Transverse colon (tissue), 4 donors: ENCODE results near the gene OLFML1. TPM values are rescaled to one million over a fixed set of nuclear protein-coding genes. Genes with fewer than 3 reads are reported as not detected.
A peak's percentile ranks its signal among the peaks of the same experiment; 100 is the strongest.

Experiments used
- DNase-seq: peaks from one replicate; pipeline ENCODE4 v3.0.0-alpha.2; 2019
- H3K27ac ChIP-seq, 4 donors: fragments of 200-600 bp; sonication (generic); 2 replicates each; pipeline ENCODE4 v1.5.1; 2016 to 2018; ENCODE audit warnings: inconsistent platforms in 4 of 4
- H3K27me3 ChIP-seq: fragments of 200-600 bp; sonication (generic); 2 replicates; pipeline ENCODE4 v1.5.1; 2017; ENCODE audit warnings: inconsistent platforms
- H3K36me3 ChIP-seq, 4 donors: fragments of 200-600 bp; sonication (generic); 2 replicates each; pipeline ENCODE4 v1.5.1; 2017 to 2019; ENCODE audit warnings: inconsistent platforms in 4 of 4
- H3K4me1 ChIP-seq, 4 donors: fragments of 200-600 bp; sonication (generic); 2 replicates each; pipeline ENCODE4 v1.5.1; 2017 to 2020; ENCODE audit warnings: inconsistent platforms in 4 of 4
- H3K4me3 ChIP-seq, 4 donors: fragments of 200-600 bp; sonication (generic); 1 replicate in 1 of 4; 2 replicates in 3 of 4; pipeline versions ENCODE4 v1.5.1 to v1.6.1; 2017 to 2019; ENCODE audit warnings: inconsistent platforms in 4 of 4
- H3K9me3 ChIP-seq, 2 donors: fragments of 200-600 bp; sonication (generic); 2 replicates each; pipeline ENCODE4 v1.5.1; 2017 to 2019; ENCODE audit warnings: inconsistent platforms in 2 of 2
- EP300 ChIP-seq: sonication (generic); formaldehyde crosslinking; IDR thresholded peaks from one replicate; pipeline ENCODE4 v1.6.1; 2017; ENCODE audit warnings: antibody characterized with exemption, low read depth
- POLR2A ChIP-seq: fragments of 450-650 bp; IDR thresholded peaks from one replicate; pipeline ENCODE4 v1.6.1; 2016; ENCODE audit warnings: antibody characterized with exemption, mild to moderate bottlenecking, moderate library complexity
- POLR2AphosphoS5 ChIP-seq, 3 donors: sonication (generic); formaldehyde crosslinking; IDR thresholded peaks; one replicate each; pipeline ENCODE4 v1.6.1; 2016; ENCODE audit warnings: antibody characterized with exemption in 3 of 3
- WGBS, 2 donors: methylation state at CpG; one replicate each; pipeline ENCODE4 v1.1.5; 2018; ENCODE audit warnings: low coverage in 1 of 2; 5-methylcytosine and 5-hydroxymethylcytosine counted together
- in situ Hi-C, 4 donors: fragments of 200-750 bp; cut with MboI; loops; one replicate each; pipeline versions ENCODE4 v1.15.0 to v1.15.1; 2017; ENCODE audit warnings: low sequenced_read_pairs in 3 of 4, low pct_ligation_motif_present in 1 of 4, low pct_unique_long_range_greater_than_20kb in 1 of 4
- intact Hi-C: fragments of 100-400 bp; cut with DNase I; formaldehyde crosslinking; loops from one replicate; pipeline ENCODE4 v1.15.1; 2023; ENCODE audit warnings: low total_unique reads
- total RNA-seq, 4 donors: library from RNA; depleted of rRNA; stranded (reverse); fragments of >200 nt; gene quantifications; one replicate each; pipeline ENCODE4 v1.1.0, GENCODE V29; 2016
- TF ChIP-seq, protein P1 (sequence below), 5 experiments: fragments of 200-600 bp in 3 of 5; fragments of 450-650 bp in 2 of 5; sonication (generic) in 3 of 5; IDR thresholded peaks; 1 replicate in 2 of 5; 2 replicates in 3 of 5; pipeline ENCODE4 v1.5.1; 2016 to 2017; ENCODE audit warnings: antibody characterized with exemption in 5 of 5, inconsistent platforms in 3 of 5, mild to moderate bottlenecking in 2 of 5, moderate library complexity in 1 of 5

OLFML1 gene
- total RNA-seq, 4 donors from 2014 or later = 0.20 to 4.8 (median 2.6) TPM; not detected in 1

DNA sequence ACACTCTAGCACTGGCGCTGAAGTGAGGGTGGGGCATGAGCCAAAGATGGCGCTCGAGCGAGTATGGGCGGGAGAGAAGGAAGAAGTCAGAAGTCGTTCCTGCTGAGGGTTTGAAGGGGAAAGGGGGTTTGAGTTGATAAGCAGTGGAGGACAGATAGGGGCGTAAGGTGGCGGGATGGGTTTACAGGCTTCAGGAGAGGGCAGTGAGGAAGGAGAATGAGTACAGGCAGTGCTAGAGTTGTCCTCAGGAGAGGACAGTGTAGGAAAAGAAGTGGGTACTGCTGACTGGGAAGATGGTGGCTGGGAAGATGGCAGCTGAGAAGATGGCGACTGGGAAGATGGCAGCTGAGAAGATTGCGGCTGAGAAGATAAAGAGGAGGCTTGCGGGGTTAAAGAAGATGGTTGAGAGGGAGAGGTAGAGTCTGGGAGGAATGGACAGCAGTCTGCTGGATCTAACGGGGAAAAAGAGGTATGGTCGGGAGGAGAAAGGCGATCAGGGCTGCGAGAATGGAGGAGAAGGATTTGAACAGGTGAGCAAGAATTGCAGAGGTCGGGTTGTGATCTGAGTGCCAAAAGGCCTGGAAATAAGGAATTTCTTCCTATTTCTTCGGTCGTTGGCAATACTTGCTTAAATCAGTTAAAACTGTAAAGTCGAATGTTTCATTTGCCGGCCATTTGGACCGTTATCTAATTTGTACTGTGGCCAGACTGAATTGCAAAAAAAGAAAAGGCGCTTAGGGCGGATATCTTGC lies 33.7 kb downstream of the OLFML1 start:
- no peak overlapping the region for H3K27ac ChIP-seq
- peaks cover 0 to 28% (median 6%) of the 10 kb centered on the region in 4 donors for H3K4me1 ChIP-seq
- DNase-seq = no peak
- WGBS, 2 donors = 93 to 95% methylated on average over 22 to 23 of the region's 23 CpGs
- intact Hi-C loops = no loop called here
- H3K27me3 ChIP-seq = no peaks in the 10 kb centered on the region
- no peaks in the 10 kb centered on the region for H3K9me3 ChIP-seq
- TF ChIP-seq POLR2AphosphoS5 (IDR thresholded peaks at IDR 0.05) = no peak
- no peak for TF ChIP-seq POLR2A
- TF ChIP-seq EP300 = no peak
- TF ChIP-seq, protein P1, sequence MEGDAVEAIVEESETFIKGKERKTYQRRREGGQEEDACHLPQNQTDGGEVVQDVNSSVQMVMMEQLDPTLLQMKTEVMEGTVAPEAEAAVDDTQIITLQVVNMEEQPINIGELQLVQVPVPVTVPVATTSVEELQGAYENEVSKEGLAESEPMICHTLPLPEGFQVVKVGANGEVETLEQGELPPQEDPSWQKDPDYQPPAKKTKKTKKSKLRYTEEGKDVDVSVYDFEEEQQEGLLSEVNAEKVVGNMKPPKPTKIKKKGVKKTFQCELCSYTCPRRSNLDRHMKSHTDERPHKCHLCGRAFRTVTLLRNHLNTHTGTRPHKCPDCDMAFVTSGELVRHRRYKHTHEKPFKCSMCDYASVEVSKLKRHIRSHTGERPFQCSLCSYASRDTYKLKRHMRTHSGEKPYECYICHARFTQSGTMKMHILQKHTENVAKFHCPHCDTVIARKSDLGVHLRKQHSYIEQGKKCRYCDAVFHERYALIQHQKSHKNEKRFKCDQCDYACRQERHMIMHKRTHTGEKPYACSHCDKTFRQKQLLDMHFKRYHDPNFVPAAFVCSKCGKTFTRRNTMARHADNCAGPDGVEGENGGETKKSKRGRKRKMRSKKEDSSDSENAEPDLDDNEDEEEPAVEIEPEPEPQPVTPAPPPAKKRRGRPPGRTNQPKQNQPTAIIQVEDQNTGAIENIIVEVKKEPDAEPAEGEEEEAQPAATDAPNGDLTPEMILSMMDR (IDR thresholded peaks at IDR 0.05) = no peak
- H3K4me3 ChIP-seq = no peak overlapping the region
- H3K36me3 ChIP-seq = no peaks in the 10 kb centered on the region
- in situ Hi-C loops = no loop called here

DNA sequence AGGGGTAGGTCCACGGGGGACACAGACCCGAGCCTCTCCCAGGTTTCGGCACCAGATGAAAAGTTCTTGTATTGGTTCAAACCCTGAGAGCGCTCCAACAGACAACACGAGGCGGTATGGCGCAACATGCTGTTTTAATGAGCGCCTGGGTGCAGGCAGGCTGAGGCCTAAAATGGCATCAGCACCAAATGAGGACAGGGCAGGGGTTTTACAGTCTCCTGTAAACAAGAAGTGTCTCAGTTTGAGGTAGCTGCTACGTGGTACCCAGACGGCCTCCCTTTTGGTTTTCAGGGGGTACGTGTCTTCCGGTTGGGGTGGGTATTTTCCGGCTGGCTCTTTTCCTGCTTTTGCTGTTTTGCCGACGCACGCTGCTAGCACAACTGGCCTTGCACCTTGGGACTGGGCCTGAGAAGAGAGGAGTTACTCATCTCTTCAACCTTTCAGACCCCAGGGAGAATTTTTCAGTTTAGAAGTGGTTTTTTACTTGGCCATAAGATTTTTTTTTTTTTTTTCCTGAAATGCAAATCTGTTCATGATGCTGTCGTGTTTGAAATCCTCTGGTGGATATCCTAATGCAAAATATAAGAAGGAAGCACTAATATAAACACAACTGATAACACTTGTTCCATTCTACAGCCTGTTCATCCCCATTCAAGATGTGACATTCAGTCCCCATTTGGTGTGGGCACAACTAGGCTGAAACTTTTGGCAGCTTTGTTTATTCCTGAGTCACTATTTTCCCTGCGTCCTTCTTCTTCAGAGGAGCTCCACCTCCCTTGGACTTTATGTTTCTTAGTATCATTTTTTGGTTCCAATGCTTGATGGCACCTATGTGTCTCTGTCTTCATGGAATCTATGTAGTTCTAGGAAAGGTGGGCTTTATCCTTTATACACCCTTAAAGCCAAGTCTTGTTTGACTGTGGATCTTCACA lies 35.0 kb downstream of the OLFML1 start:
- Histone ChIP-seq H3K9me3 (no peaks in the 10 kb centered on the region), H3K36me3 (no peaks in the 10 kb centered on the region), H3K27ac (peak overlapping the region; percentile 28 to 74 (median 40)), H3K4me1 (peaks cover 0 to 22% (median 0%) of the 10 kb centered on the region in 4 donors), H3K27me3 (no peaks in the 10 kb centered on the region), H3K4me3 (no peak overlapping the region)
- TF ChIP-seq EP300 (no peak), POLR2AphosphoS5 (IDR thresholded peaks at IDR 0.05) (no peak), POLR2A (no peak)
- TF ChIP-seq, protein P1 (IDR thresholded peaks at IDR 0.05) = no peak
- no peak for DNase-seq
- intact Hi-C loops = no loop called here
- in situ Hi-C loops = no loop called here
- 50 to 77% methylated on average over 9 to 18 of the region's 18 CpGs for WGBS, 2 donors

DNA sequence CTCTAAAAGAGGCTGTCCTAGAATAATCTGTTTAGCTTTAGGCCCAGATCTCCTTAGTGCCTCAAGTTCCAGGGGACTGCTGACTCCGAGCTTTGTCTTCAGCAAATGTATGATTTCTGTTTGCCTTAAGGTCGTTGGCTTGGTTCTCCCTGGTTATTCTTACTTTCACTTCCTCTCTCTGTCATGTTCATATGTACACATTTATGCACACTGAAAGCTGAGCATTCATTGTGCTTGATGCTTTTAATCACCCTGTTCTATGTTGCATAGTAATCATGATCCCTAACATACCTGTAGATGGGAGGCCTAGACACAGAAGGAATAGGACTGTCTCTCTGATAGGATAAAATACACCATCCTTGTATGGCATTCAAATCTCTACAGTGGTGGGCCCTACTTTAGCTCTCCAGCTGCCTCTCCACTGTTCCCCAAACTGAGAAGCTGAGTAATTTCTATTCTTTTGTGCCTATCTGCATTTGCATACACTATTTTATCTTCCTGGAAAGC lies 35.7 kb downstream of the OLFML1 start:
- H3K9me3 ChIP-seq = no peaks in the 10 kb centered on the region
- H3K4me3 ChIP-seq = no peak overlapping the region
- no peak for TF ChIP-seq POLR2AphosphoS5 (IDR thresholded peaks at IDR 0.05)
- intact Hi-C loops = no loop called here
- H3K27ac ChIP-seq = peak overlapping the region; percentile 28 to 74 (median 44)
- 0 to 16% methylated on average over 1 to 2 of the region's 2 CpGs for WGBS, 2 donors
- in situ Hi-C loops = no loop called here
- no peak for DNase-seq
- no peaks in the 10 kb centered on the region for H3K36me3 ChIP-seq
- H3K4me1 ChIP-seq = peaks cover 0 to 19% (median 0%) of the 10 kb centered on the region in 4 donors
- no peaks in the 10 kb centered on the region for H3K27me3 ChIP-seq

DNA sequence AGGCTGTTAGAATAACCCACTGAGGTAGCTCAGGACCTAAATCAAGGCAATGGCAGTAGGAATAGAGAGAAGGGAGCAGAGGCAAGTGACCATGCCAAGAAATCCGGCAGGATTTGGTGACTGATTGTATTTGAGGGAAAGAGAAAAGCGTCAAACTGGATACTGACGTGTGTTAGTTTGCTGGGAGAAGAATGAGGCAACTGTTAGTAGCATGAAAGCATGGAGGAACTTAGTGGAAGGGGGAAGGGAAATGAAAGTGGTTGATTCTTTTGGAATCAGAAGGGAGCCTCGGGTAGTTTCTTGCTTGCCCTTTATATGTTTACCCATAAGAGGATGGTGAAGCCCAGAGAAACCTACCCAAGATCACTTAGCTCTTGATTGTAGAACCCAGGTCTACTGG lies 36.8 kb downstream of the OLFML1 start:
- DNase-seq = no peak
- TF ChIP-seq, protein P1 (IDR thresholded peaks at IDR 0.05) = no peak
- TF ChIP-seq POLR2AphosphoS5 (IDR thresholded peaks at IDR 0.05) (no peak), POLR2A (no peak), EP300 (no peak)
- peaks cover 0 to 19% (median 0%) of the 10 kb centered on the region in 4 donors for H3K4me1 ChIP-seq
- no peaks in the 10 kb centered on the region for H3K9me3 ChIP-seq
- in situ Hi-C loops = no loop called here
- 65 to 75% methylated on average over 4 of the region's 4 CpGs for WGBS, 2 donors
- peak overlapping the region; percentile 28 to 74 (median 44) for H3K27ac ChIP-seq
- H3K27me3 ChIP-seq = no peaks in the 10 kb centered on the region
- intact Hi-C loops = no loop called here
- H3K36me3 ChIP-seq = no peaks in the 10 kb centered on the region
- no peak overlapping the region for H3K4me3 ChIP-seq
